Kidney (tissue), 14 donors: Measurements from ENCODE around the gene GPR180. TPM values are rescaled to one million over a fixed set of nuclear protein-coding genes. Genes with fewer than 3 reads are reported as not detected.

Experiments
- DNase-seq, 5 donors: peaks; one replicate each; pipeline ENCODE4 v3.0.0-alpha.2; 2013 to 2020
- FAIRE-seq: peaks from 2 replicates; lab custom pipeline; 2012; peaks lifted over from hg19 to GRCh38; lab: Jason Lieb, UNC
- H3K27ac ChIP-seq, 2 donors: one replicate each; pipeline ENCODE4 v1.7.0; 2013; ENCODE audit warnings: low read depth in 2 of 2, low read length in 2 of 2, inconsistent platforms in 1 of 2
- H3K27me3 ChIP-seq: one replicate; pipeline ENCODE4 v1.7.1; 2013; ENCODE audit warnings: low read length, inconsistent platforms; ENCODE audit not compliant: control insufficient read depth, insufficient read depth
- H3K36me3 ChIP-seq, 3 donors: one replicate each; pipeline versions ENCODE4 v1.7.0 to v1.7.1; 2013; ENCODE audit warnings: low read length in 3 of 3, control low read depth in 1 of 3, inconsistent platforms in 1 of 3; ENCODE audit not compliant: insufficient read depth in 3 of 3, control insufficient read depth in 2 of 3
- H3K4me1 ChIP-seq, 3 donors: one replicate each; pipeline versions ENCODE4 v1.7.0 to v1.7.1; 2013; ENCODE audit warnings: low read length in 3 of 3, inconsistent platforms in 1 of 3, low read depth in 1 of 3; ENCODE audit not compliant: control insufficient read depth in 2 of 3, insufficient read depth in 2 of 3
- H3K4me3 ChIP-seq, 3 donors: one replicate each; pipeline versions ENCODE4 v1.7.0 to v1.8.1; 2013; ENCODE audit warnings: low read length in 3 of 3, control low read depth in 1 of 3, inconsistent platforms in 1 of 3
- H3K9ac ChIP-seq, 3 donors: one replicate each; pipeline versions ENCODE4 v1.7.0 to v1.7.1; 2013; ENCODE audit warnings: low read length in 3 of 3, control low read depth in 1 of 3, inconsistent platforms in 1 of 3
- H3K9me3 ChIP-seq, 3 donors: one replicate each; pipeline versions ENCODE4 v1.7.0 to v1.7.1; 2013; ENCODE audit warnings: low read length in 3 of 3, control low read depth in 1 of 3, inconsistent platforms in 1 of 3; ENCODE audit not compliant: control insufficient read depth in 2 of 3, insufficient read depth in 1 of 3
- CTCF ChIP-seq: IDR thresholded peaks from 3 replicates; pipeline ENCODE4 v1.5.1; 2012; ENCODE audit warnings: mild to moderate bottlenecking, moderate library complexity, borderline replicate concordance; ENCODE audit not compliant: insufficient read depth; ENCODE audit errors: extremely low read depth
- intact Hi-C: fragments of 100-400 bp; cut with DNase I; formaldehyde crosslinking; loops from one replicate; pipeline ENCODE4 v1.11.1; 2022
- polyA plus RNA-seq: library from polyadenylated mRNA; stranded (reverse); fragments of 350-450 nt; fragmentation: Illumina TruSeq; extraction: RNeasy Lipid Tissue Mini Kit (QIAGEN cat#74804); gene quantifications from one replicate; pipeline ENCODE4 v1.2.3, GENCODE V29; 2014; ENCODE audit warnings: low read depth, low replicate concordance; ENCODE audit not compliant: insufficient read depth
- total RNA-seq: library from RNA; stranded (reverse); fragmentation: NEBNext Ultra II Directional; extraction: Animal tissue kit (Norgen Biotek cat#: 25700); gene quantifications from one replicate; pipeline ENCODE4 v1.2.1, GENCODE V29; 2021
- donor health status: control.
- donor health status: control.
- donor health status: control.
- donor health status: control.
- donor health status: control.
- donor health status: DM: yes; HTN: yes; CAD: no.
- donor health status: Normal renal cell carcinoma (clear cell type).

GPR180 gene
- total and polyA plus RNA-seq, 2 donors from 2014 or later: 1.8 to 5.2 TPM

- Histone ChIP-seq H3K9ac (no peak overlapping the region), H3K36me3 (no peaks in the 10 kb centered on the region), H3K27me3 (peaks cover 29% of the 10 kb centered on the region), H3K9me3 (no peaks in the 10 kb centered on the region), H3K4me1 (no peaks in the 10 kb centered on the region), H3K4me3 (no peak overlapping the region), H3K27ac (no peak overlapping the region)
- FAIRE-seq (no peak), DNase-seq (no peak)
- no peak for TF ChIP-seq CTCF
- intact Hi-C loops: no loop called here
Measured at GRCh38 chr13:94664889-94665288, 63.2 kb downstream of the GPR180 start.

- intact Hi-C loops: no loop called here
- FAIRE-seq (no peak), DNase-seq (no peak)
- Histone ChIP-seq H3K36me3 (no peaks in the 10 kb centered on the region), H3K27me3 (peaks cover 28% of the 10 kb centered on the region), H3K27ac (no peak overlapping the region), H3K4me3 (no peak overlapping the region), H3K9ac (no peak overlapping the region), H3K9me3 (no peaks in the 10 kb centered on the region), H3K4me1 (no peaks in the 10 kb centered on the region)
- no peak for TF ChIP-seq CTCF
Measured at GRCh38 chr13:94666065-94666464, 64.4 kb downstream of the GPR180 start.

GRCh38 chr13:94667190-94667589 lies 65.5 kb downstream of the GPR180 start:
- H3K27ac ChIP-seq: no peak overlapping the region
- no peaks in the 10 kb centered on the region for H3K4me1 ChIP-seq
- H3K36me3 ChIP-seq: no peaks in the 10 kb centered on the region
- TF ChIP-seq CTCF: no peak
- H3K9ac ChIP-seq: no peak overlapping the region
- FAIRE-seq (no peak), DNase-seq (no peak)
- no peaks in the 10 kb centered on the region for H3K9me3 ChIP-seq
- peaks cover 23% of the 10 kb centered on the region for H3K27me3 ChIP-seq
- intact Hi-C loops: no loop called here
- no peak overlapping the region for H3K4me3 ChIP-seq

- Histone ChIP-seq H3K4me3 (no peak overlapping the region), H3K27me3 (no peaks in the 10 kb centered on the region), H3K36me3 (no peaks in the 10 kb centered on the region), H3K27ac (no peak overlapping the region), H3K9ac (no peak overlapping the region), H3K9me3 (no peaks in the 10 kb centered on the region), H3K4me1 (no peaks in the 10 kb centered on the region)
- intact Hi-C loops: no loop called here
- no peak for TF ChIP-seq CTCF
- DNase-seq (no peak), FAIRE-seq (no peak)
Measured at GRCh38 chr13:94672400-94672799, 70.7 kb downstream of the GPR180 start.
